Measurements from ENCODE around the gene LHX3. TPM values are rescaled to one million over a fixed set of nuclear protein-coding genes. Genes with fewer than 3 reads are reported as not detected.

Gene LHX3
- total RNA-seq, 6 experiments from 2014 or later: not detected

DNA sequence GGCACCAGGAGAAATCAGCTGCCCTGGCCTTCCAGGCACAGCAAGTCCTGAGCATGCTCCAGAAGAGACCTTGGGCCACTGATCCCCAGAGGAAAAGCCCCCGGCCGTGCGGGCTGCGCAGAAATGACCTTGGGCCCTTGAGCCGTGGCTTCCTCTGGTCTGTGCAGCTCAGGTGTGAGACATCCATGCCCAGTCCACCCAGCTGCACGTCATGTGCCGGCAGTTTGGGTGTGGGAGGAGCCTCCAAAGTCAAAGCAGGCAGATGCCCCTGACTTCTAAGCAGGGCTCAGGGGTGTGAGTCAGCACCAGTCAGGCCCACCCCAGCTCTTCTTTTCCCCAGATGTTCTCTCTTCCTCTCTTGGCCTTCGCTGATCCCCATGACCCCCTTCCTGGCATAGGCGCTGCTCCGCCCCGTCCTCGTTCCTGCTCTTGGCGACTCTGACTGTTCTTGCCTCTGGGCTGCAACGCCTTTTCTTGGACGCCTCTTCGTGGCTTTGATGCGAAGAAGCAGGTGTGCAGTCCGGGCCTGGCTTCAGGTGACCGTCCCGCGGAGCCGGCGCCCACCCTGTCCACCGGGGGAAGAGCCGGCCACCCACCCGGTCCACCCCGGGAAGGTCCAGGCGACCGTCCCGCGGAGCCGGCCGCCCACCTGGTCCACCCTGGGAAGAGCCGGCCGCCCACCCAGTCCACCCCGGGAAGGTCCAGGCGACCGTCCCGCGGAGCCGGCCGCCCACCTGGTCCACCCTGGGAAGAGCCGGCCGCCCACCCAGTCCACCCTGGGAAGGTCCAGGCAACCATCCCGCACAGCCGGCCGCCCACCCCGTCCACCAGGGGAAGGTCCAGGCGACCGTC lies 46.6 kb upstream of the LHX3 start:
- TF ChIP-seq POLR2A (IDR thresholded peaks at IDR 0.05) (no peak), CTCF (IDR thresholded peaks at IDR 0.05) (no peak)
- Histone ChIP-seq H3K27me3 (no peaks in the 10 kb centered on the region), H3K4me3 (no peak overlapping the region), H3K9me3 (no peaks in the 10 kb centered on the region), H3K27ac (no peak overlapping the region), H3K4me1 (peaks cover 0 to 5% (median 0%) of the 10 kb centered on the region in 4 donors), H3K36me3 (no peaks in the 10 kb centered on the region)
- no peak for ATAC-seq
- 81% methylated on average over 7 of the region's 50 CpGs for WGBS (ENCODE audit: insufficient coverage, low coverage, low lambda C conversion rate, missing lambda C conversion rate)
- DNase-seq: no peak
- intact Hi-C loops (cut with DNase I): no loop called here

- no peaks in the 10 kb centered on the region for H3K9me3 ChIP-seq
- no peak overlapping the region for H3K4me3 ChIP-seq
- H3K27me3 ChIP-seq: no peaks in the 10 kb centered on the region
- H3K36me3 ChIP-seq: no peaks in the 10 kb centered on the region
- WGBS (ENCODE audit: insufficient coverage, low coverage, low lambda C conversion rate, missing lambda C conversion rate): 29% methylated on average over 2 of the region's 10 CpGs
- no peak overlapping the region for H3K27ac ChIP-seq
- ATAC-seq (no peak), DNase-seq (no peak)
- intact Hi-C loops (cut with DNase I): no loop called here
- no peak for TF ChIP-seq POLR2A (IDR thresholded peaks at IDR 0.05)
- TF ChIP-seq CTCF (IDR thresholded peaks at IDR 0.05): no peak
- peaks cover 0 to 5% (median 0%) of the 10 kb centered on the region in 4 donors for H3K4me1 ChIP-seq
These were observed 45.7 kb upstream of the LHX3 start for GRCh38 chr9:136250676-136251075.

DNA sequence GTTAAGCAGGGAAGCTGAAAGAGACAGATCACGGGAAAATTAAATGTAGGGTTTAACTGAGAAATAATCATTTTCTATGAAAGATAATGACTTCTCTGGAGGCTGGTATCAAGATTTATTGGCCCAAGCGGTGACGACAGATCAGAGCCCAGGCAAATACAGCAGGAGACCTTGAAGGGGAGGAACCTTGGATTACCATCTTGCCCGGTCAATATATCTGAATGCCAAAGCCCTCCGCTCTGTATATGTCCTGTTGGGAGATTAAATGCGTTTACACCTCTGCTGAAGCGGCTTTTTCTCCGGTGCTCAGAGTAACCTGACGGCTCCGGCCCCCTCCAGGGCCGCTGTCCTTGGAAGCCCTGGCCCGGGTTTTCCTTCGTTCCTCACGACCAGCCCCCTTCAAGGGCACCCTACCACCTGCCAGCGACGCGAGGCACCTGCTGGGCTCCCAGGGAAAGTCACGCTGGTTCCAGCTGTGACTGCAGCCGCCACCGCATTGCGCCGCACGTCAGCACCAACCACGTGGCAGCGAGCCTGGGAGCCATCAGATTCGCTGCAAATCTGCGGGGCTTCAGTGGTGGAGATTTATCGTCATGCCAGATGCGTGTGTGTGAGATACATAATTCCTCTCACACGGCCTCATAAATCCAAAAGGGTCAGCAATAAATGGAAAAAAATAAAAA lies 45.1 kb upstream of the LHX3 start:
- intact Hi-C loops (cut with DNase I): no loop called here
- H3K27ac ChIP-seq: no peak overlapping the region
- ATAC-seq (no peak), DNase-seq (no peak)
- peaks cover 0 to 4% (median 0%) of the 10 kb centered on the region in 4 donors for H3K4me1 ChIP-seq
- WGBS (ENCODE audit: insufficient coverage, low coverage, low lambda C conversion rate, missing lambda C conversion rate): 75% methylated on average over 20 of the region's 30 CpGs
- no peak overlapping the region for H3K4me3 ChIP-seq
- H3K36me3 ChIP-seq: no peaks in the 10 kb centered on the region
- no peaks in the 10 kb centered on the region for H3K27me3 ChIP-seq
- H3K9me3 ChIP-seq: no peaks in the 10 kb centered on the region
- TF ChIP-seq CTCF (IDR thresholded peaks at IDR 0.05) (no peak), POLR2A (IDR thresholded peaks at IDR 0.05) (no peak)

GRCh38 chr9:136248951-136249876 lies 44.3 kb upstream of the LHX3 start:
- TF ChIP-seq POLR2A (IDR thresholded peaks at IDR 0.05): no peak
- no peak for TF ChIP-seq CTCF (IDR thresholded peaks at IDR 0.05)
- no peaks in the 10 kb centered on the region for H3K27me3 ChIP-seq
- 76% methylated on average over 13 of the region's 30 CpGs for whole genome bisulfite sequencing (ENCODE audit: insufficient coverage, low coverage, low lambda C conversion rate, missing lambda C conversion rate)
- H3K9me3 ChIP-seq: no peaks in the 10 kb centered on the region
- DNase-seq: no peak
- peaks cover 0 to 9% (median 4%) of the 10 kb centered on the region in 4 donors for H3K4me1 ChIP-seq
- H3K27ac ChIP-seq: no peak overlapping the region
- H3K36me3 ChIP-seq: no peaks in the 10 kb centered on the region
- intact Hi-C loops (cut with DNase I): no loop called here
- no peak for ATAC-seq
- no peak overlapping the region for H3K4me3 ChIP-seq
